ENCODE results near the gene SPOUT1.

SPOUT1 gene

DNA sequence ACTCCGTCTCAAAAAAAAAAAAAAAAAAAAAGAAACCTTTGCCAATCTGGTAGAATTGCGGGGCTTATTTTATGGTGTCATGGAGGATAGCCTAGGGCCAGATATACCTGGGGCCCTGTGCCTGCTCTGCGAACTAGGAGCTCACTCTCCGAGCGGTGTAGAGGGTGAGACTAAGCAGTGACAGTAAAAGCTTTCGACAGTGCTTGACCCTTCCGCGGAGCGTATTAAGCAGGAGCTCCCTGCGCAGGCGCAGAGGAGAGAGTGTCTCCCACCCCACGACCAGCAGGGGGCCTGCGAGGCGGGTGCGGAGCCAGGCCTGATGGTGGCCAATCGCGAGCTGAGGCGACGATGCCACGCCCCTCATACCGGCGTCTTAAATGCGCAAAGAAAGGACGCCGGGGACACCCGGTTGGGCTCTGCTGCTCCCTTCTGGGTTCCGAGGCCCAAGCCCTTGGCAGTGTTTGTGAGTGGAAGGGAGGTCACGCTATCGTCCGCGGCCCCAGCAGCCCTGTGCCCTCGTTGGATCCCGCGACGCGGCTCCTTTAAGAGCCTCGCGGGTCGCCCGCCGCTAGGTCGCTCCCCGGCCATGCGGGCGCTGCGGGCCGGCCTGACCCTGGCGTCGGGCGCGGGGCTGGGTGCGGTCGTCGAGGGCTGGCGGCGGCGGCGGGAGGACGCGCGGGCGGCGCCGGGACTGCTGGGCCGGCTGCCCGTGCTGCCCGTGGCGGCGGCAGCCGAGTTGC, 11.3 kb downstream of the SPOUT1 start, which contains the start of gene ENDOG:
Gene ENDOG, plus strand, starts transcription at position 402 of the 740 bp plus-strand sequence. Its CDS starts 185 bp downstream, at position 587.
- H3K4me3 ChIP-seq (ENCODE audit: low read length): peak within 1 kb of the TSS; percentile 65
- peak; percentile 82 for DNase-seq (ENCODE audit: low read depth)
- TF ChIP-seq, protein P1, sequence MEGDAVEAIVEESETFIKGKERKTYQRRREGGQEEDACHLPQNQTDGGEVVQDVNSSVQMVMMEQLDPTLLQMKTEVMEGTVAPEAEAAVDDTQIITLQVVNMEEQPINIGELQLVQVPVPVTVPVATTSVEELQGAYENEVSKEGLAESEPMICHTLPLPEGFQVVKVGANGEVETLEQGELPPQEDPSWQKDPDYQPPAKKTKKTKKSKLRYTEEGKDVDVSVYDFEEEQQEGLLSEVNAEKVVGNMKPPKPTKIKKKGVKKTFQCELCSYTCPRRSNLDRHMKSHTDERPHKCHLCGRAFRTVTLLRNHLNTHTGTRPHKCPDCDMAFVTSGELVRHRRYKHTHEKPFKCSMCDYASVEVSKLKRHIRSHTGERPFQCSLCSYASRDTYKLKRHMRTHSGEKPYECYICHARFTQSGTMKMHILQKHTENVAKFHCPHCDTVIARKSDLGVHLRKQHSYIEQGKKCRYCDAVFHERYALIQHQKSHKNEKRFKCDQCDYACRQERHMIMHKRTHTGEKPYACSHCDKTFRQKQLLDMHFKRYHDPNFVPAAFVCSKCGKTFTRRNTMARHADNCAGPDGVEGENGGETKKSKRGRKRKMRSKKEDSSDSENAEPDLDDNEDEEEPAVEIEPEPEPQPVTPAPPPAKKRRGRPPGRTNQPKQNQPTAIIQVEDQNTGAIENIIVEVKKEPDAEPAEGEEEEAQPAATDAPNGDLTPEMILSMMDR (conservative IDR thresholded peaks at IDR 0.05; ENCODE audit: low read depth, low read length): peak; percentile 98

DNA sequence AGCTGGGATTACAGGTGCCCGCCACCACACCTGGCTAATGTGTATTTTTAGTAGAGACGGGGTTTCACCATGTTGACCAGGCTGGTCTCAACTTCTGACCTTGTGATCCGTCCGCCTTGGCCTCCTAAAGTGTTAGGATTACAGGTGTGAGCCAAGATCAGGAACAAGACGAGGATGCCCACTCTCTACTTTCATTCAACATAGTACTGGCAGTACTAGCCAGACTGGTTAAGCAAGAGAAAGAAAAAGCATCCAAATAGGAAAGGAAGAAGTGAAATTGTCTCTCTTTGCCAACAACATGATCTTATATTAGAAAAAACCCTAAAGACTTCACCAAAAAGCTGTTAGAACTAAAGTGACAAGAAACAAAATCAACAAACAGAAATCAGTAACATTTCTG, 18.7 kb downstream of the SPOUT1 start:
- no peak for DNase-seq (ENCODE audit: low read depth)
- TF ChIP-seq, protein P1 (conservative IDR thresholded peaks at IDR 0.05; ENCODE audit: low read depth, low read length): no peak

DNA sequence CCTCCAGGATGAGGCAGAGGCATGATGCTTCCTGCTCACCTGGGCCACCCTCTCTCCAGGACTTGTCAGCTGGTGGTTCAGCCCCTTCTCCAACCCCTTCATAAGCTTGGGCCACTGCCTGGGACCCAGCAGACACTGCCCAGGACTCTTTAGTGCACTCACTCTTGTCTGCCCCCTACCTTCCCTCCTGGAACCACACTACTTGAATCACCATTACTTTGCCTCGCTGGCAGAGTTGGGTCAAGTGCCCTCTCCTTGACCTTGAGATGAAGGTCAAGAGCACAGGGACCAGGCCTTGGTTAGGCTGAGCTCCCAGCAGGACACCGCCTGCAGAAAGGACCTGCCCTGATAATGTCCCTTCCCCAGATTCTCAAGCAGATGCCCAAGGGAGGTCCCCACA, 19.8 kb downstream of the SPOUT1 start:
- TF ChIP-seq, protein P1 (conservative IDR thresholded peaks at IDR 0.05; ENCODE audit: low read depth, low read length): no peak
- no peak overlapping the region for H3K4me3 ChIP-seq (ENCODE audit: low read length)
- DNase-seq (ENCODE audit: low read depth): no peak

More for the DNA sequence above, 18.7 kb downstream of the SPOUT1 start:
- H3K4me3 ChIP-seq (ENCODE audit: low read length): no peak overlapping the region

DNA sequence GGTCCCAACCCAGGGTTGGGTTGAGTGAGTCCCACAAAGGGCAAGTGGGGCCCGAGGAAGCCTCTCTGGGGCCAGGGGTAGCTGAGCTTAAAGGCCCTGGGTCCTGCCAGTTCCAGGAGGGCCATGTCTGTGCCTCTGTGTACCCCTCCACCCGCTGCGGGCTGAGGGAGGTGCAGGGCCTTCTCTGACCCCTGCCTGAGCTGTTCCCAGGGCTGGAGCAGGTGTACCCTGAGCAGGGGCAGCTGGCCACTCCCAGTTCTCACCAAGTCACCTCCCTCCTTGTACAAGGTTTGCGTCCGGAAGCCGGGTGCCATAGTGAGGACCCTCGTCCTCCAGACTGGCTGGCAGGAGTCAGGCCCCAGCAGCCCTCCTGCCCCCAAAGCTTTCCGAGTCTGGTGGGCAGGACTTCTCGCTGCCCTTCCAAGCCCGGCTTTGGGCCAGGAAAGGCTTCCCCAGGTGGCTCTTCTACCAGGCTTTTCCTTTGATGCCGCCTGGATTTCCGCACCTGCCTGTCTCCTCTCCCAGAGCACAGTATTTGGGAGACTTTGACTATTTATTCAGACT, 20.5 kb downstream of the SPOUT1 start:
- no peak for DNase-seq (ENCODE audit: low read depth)
- no peak overlapping the region for H3K4me3 ChIP-seq (ENCODE audit: low read length)
- TF ChIP-seq, protein P1 (conservative IDR thresholded peaks at IDR 0.05; ENCODE audit: low read depth, low read length): no peak

DNA sequence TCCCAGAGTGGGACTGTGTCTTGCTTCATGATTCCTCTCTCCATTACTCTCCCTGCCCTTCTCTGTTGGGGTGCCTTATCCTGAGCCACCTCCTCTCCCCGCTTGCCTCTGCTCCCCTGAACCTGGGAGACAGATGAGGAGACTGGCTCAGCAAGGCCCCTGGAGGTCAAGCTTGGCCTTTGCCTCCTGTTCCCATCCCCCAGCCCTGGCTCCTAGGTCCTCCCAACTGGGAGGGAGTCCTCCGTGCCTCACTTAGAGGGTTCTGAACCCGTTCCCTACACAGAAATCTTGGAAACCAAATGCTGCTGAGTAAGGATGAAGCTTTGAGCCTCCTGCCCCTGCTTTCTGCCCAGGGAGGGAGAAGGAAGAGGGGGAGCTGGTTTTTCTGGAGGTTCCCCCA, 21.1 kb downstream of the SPOUT1 start:
- TF ChIP-seq, protein P1 (conservative IDR thresholded peaks at IDR 0.05; ENCODE audit: low read depth, low read length): no peak
- H3K4me3 ChIP-seq (ENCODE audit: low read length): no peak overlapping the region

DNA sequence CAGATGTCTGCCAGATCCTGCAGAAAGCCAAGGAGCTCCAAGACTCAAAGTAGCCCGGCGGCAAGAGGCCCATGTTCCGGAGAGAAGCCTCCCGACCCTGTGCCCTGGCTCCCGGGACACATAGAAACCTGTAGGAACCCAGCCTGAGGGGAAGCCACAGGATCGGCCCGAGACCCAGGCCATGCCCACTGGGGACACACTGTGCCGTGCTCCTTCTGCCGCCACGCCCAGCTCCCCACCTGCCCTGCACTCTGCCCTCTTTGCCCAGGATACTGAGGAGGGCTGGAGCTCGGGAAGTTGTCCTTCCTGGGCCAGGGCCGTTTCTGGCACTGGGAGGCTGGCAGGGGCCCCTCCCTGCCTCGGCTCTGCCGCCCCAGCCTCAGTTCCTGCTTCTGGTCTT, 21.8 kb downstream of the SPOUT1 start:
- H3K4me3 ChIP-seq (ENCODE audit: low read length): no peak overlapping the region
- TF ChIP-seq, protein P1 (conservative IDR thresholded peaks at IDR 0.05; ENCODE audit: low read depth, low read length): no peak
- no peak for DNase-seq (ENCODE audit: low read depth)

More for the DNA sequence above, 21.1 kb downstream of the SPOUT1 start:
- DNase-seq (ENCODE audit: low read depth): no peak

DNA sequence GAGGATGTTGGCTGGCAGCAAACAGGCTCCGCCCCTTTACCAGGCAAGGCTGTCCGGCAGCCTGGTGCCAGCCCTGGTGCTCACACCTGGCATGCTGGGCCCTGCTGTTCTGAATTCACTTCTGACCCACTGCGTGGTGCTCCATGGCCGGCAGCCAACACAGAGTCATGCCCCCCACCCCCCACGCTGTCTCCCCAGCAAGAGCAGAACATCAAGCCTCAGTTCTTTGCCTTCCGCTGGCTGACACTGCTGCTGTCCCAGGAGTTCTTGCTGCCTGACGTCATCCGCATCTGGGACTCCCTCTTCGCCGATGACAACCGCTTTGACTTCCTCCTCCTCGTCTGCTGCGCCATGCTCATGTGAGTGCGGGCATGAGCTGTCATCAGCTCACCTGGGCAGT, 23.9 kb downstream of the SPOUT1 start:
- no peak overlapping the region for H3K4me3 ChIP-seq (ENCODE audit: low read length)
- no peak for DNase-seq (ENCODE audit: low read depth)
- TF ChIP-seq, protein P1 (conservative IDR thresholded peaks at IDR 0.05; ENCODE audit: low read depth, low read length): no peak
